GM19099 (cell line): Measurements from ENCODE around the gene NOTCH3.

Experiments used
- POLR2A ChIP-seq: IDR thresholded peaks from 3 replicates; pipeline ENCODE4 v1.6.1; 2011; ENCODE audit warnings: low read depth; ENCODE audit not compliant: insufficient read length; ENCODE audit errors: extremely low read depth

The NOTCH3 gene

GRCh38 chr19:15200553-15201364 is at the start of gene NOTCH3:
NOTCH3 (minus strand) TSS chr19:15200995; CDS start chr19:15200905, 90 bp downstream.
- no peak for TF ChIP-seq POLR2A

- no peak for TF ChIP-seq POLR2A
Observed at GRCh38 chr19:15250640-15250993, 49.8 kb upstream of the NOTCH3 start.

GRCh38 chr19:15249972-15250639 is 49.3 kb upstream of the NOTCH3 start:
- no peak for TF ChIP-seq POLR2A

DNA sequence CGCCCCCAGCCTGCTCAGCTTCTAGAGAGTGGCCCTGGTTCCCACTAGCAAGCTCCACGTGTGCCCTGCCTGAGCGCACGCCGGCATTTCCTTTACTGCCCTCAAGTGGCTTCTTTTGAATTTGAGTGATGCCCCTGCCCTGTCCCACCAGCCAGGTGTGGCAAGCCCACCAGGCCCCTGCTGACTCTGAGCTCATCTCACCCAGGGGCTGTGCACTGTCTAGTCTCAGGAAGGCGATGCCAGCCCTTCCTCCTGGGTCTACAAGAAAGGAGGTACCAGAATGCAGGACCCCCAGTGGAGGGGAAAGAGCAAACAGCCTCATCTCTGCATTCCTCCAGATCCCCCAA is 48.7 kb upstream of the NOTCH3 start:
- no peak for TF ChIP-seq POLR2A

GRCh38 chr19:15248648-15249527 is 48.1 kb upstream of the NOTCH3 start:
- TF ChIP-seq POLR2A, result no peak

DNA sequence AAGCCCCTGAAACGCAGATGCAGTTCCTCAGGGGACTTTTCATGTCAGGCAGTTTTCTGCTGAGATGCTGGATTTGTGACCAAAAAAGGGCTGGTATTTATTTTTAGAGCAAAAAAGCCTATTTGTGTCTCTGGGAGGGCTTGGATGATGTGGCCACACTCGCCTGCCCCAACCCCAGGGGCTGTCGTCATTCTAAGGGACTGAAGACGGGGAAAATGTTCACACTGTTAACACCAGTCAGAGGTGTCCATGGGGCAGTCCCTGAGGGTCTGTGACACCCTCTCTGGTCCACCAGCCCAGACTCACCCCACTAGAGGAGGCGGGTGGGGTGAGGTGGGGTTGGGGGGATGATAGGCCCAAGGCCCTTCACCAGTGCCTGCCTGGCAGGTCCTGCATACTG is 47.3 kb upstream of the NOTCH3 start:
- TF ChIP-seq POLR2A, result no peak

- no peak for TF ChIP-seq POLR2A
Observed at GRCh38 chr19:15247107-15248014, 46.6 kb upstream of the NOTCH3 start.

DNA sequence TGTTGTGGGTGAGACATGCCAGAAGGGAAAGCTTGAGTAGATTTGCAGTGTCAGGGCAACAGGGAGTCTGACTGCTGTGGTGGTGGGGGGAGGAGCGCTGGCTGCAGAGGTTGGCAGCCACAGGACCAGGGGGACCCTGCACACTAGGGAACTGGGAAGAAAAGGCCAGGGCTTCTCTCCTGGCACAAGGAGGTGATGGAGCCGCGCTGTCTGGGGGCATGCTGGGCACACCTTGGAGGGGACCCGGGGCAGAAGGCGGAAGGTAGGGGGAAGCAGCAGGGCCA is 45.3 kb upstream of the NOTCH3 start:
- no peak for TF ChIP-seq POLR2A

- TF ChIP-seq POLR2A, result no peak
Observed at GRCh38 chr19:15245370-15246197, 44.8 kb upstream of the NOTCH3 start.

DNA sequence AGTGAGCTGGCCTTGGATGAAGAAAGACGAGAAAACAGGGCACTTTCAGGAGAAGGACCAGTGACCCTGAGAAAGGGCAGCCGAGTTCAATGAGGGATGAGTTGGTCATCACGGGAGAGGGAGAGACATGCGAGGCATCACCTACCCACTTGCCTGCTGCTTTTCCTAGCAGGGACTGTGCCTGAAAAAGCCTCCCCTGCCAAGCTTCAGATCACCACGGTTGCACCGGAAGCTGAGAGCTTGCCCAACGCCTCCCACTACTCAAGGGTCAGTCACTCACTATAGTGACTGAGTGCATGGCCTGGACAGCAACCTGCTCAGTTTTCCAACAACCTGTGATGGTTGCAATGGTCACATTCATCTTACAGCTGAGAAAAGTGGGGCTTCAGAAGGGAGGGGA is 44.0 kb upstream of the NOTCH3 start:
- TF ChIP-seq POLR2A, result no peak

- no peak for TF ChIP-seq POLR2A
Observed at GRCh38 chr19:15244106-15244803, 43.5 kb upstream of the NOTCH3 start.

- no peak for TF ChIP-seq POLR2A
Observed at GRCh38 chr19:15243236-15243957, 42.6 kb upstream of the NOTCH3 start.
